OCI-LY7 (cell line): ENCODE measurements around the gene SLC35A4. TPM values are rescaled to one million over a fixed set of nuclear protein-coding genes. Genes with fewer than 3 reads are reported as not detected.
"Not testable (repeated sequence)": the region's sequence is repeated elsewhere in the genome, so short reads cannot be mapped to it uniquely, and the experiment has no call there.

Experiments
- BruUV-seq: library from RNA; stranded (reverse); fragments of 400-500 nt; replicated peaks from 2 replicates; lab custom pipeline; 2021; lab: Mats Ljungman, UMichigan
- CTCF ChIA-PET: fragments of 300-600 bp; sonication (Branson Sonifier 250); formaldehyde crosslinking; loops from one replicate; lab custom pipeline; 2022; ENCODE audit warnings: antibody characterized with exemption; ENCODE audit not compliant: unreplicated experiment; lab: Charles Lee
- POLR2A ChIA-PET: fragments of 300-600 bp; sonication (Branson Sonifier 250); formaldehyde crosslinking; loops from one replicate; lab custom pipeline; 2022; ENCODE audit warnings: antibody characterized with exemption; lab: Charles Lee
- DNase-seq: peaks from one replicate; pipeline ENCODE4 v3.0.0-alpha.2; 2015; ENCODE audit warnings: low spot score
- H2AFZ ChIP-seq: fragments of 200-600 bp; sonication (generic), shearing (Covaris generic); 2 replicates; pipeline ENCODE4 v1.6.1; 2014; ENCODE audit warnings: mild to moderate bottlenecking, antibody characterized with exemption, low read length, moderate library complexity
- H3K27ac ChIP-seq: fragments of 200-600 bp; sonication (generic); 2 replicates; pipeline ENCODE4 v1.5.1; 2014; ENCODE audit warnings: mixed run types, low read depth, mild to moderate bottlenecking, moderate library complexity, low read length, inconsistent platforms; ENCODE audit not compliant: poor library complexity, severe bottlenecking
- H3K36me3 ChIP-seq: fragments of 200-600 bp; sonication (generic); 2 replicates; pipeline ENCODE4 v1.6.1; 2014; ENCODE audit warnings: mild to moderate bottlenecking, antibody characterized with exemption, low read length, moderate library complexity, mixed read lengths; ENCODE audit not compliant: insufficient read depth
- H3K4me1 ChIP-seq: fragments of 200-600 bp; sonication (generic); 2 replicates; pipeline ENCODE4 v1.5.1; 2014; ENCODE audit warnings: mild to moderate bottlenecking, low read length; ENCODE audit not compliant: insufficient read depth, poor library complexity, severe bottlenecking
- H3K4me2 ChIP-seq: fragments of 200-600 bp; sonication (generic); 2 replicates; pipeline ENCODE4 v1.6.1; 2014; ENCODE audit warnings: mild to moderate bottlenecking, low read length
- H3K4me3 ChIP-seq: fragments of 200-600 bp; sonication (generic); 2 replicates; pipeline ENCODE4 v1.5.1; 2014; ENCODE audit warnings: mild to moderate bottlenecking, low read depth, low read length; ENCODE audit not compliant: poor library complexity, severe bottlenecking
- H3K79me2 ChIP-seq: fragments of 200-600 bp; sonication (generic); 2 replicates; pipeline ENCODE4 v1.6.1; 2016; ENCODE audit warnings: low read depth, mild to moderate bottlenecking, low read length, moderate library complexity, mixed read lengths; ENCODE audit not compliant: insufficient read depth
- H3K9me2 ChIP-seq: fragments of 200-600 bp; sonication (generic); 2 replicates; pipeline ENCODE4 v1.6.1; 2016; ENCODE audit warnings: mild to moderate bottlenecking, low read length, mixed read lengths; ENCODE audit not compliant: insufficient read depth
- H3K9me3 ChIP-seq: fragments of 200-600 bp; sonication (generic); 2 replicates; pipeline ENCODE4 v1.6.1; 2014; ENCODE audit warnings: mild to moderate bottlenecking, mixed run types, low read length, mixed read lengths
- H4K20me1 ChIP-seq: fragments of 200-600 bp; sonication (generic); 2 replicates; pipeline ENCODE4 v1.6.1; 2014; ENCODE audit warnings: mild to moderate bottlenecking, antibody characterized with exemption, low read length, moderate library complexity, mixed read lengths; ENCODE audit not compliant: insufficient read depth
- CTCF ChIP-seq: fragments of 200-600 bp; sonication (generic); conservative IDR thresholded peaks from 2 replicates; pipeline ENCODE4 v1.5.1; 2014; ENCODE audit warnings: mild to moderate bottlenecking, antibody characterized with exemption, low read length, moderate library complexity, mixed read lengths
- EZH2phosphoT487 ChIP-seq: fragments of 200-600 bp; sonication (generic); IDR thresholded peaks from 2 replicates; pipeline ENCODE4 v1.6.1; 2018; ENCODE audit warnings: low read depth, borderline replicate concordance, mild to moderate bottlenecking, mixed run types, antibody characterized with exemption, low read length, moderate library complexity, mixed read lengths
- intact Hi-C: fragments of 100-400 bp; cut with micrococcal nuclease; formaldehyde crosslinking; loops from one replicate; pipeline ENCODE4 v1.10.0; 2022; ENCODE audit not compliant: unreplicated experiment
- total RNA-seq, 2 experiments: library from RNA; depleted of rRNA in 1 of 2; stranded (reverse); fragments of >200 nt in 1 of 2; shearing (Covaris generic) in 1 of 2; gene quantifications; 2 replicates each; pipeline ENCODE4 v1.2.3, GENCODE V29; 2014 to 2022

The SLC35A4 gene
- total RNA-seq, 2 experiments from 2014 or later, result 29.1 to 48.7 TPM

DNA sequence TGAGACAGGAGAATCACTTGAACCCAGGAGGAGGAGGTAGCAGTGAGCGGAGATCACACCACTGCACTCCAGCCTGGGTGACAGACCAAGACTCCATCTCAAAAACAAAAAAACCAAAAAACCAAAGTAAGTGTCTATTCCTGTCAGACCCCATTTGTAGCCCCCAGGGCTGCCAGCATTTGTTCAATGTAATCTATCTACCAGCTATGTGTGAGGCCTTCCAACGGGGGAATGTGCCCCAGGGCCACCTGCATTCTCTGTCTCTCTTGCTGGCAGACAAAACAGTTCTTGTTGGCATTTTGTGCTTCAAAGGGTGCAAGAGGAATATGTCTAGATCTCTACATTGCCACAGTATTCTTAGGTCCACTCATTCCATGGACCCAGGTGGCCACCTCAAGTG, 34.2 kb downstream of the SLC35A4 start:
- H2AFZ ChIP-seq, result no peak overlapping the region
- no peak overlapping the region for H3K4me2 ChIP-seq
- H3K9me3 ChIP-seq, result no peaks in the 10 kb centered on the region
- no peak for DNase-seq
- no peaks in the 10 kb centered on the region for H3K36me3 ChIP-seq
- no peaks in the 10 kb centered on the region for H3K9me2 ChIP-seq
- H3K4me1 ChIP-seq, result no peaks in the 10 kb centered on the region
- H3K4me3 ChIP-seq, result no peak overlapping the region
- CTCF ChIA-PET, result no interaction called here
- BruUV-seq, result no TSS peak
- intact Hi-C loops, result no loop called here
- H3K79me2 ChIP-seq, result no peaks in the 10 kb centered on the region
- no peak overlapping the region for H3K27ac ChIP-seq
- no peaks in the 10 kb centered on the region for H4K20me1 ChIP-seq
- TF ChIP-seq CTCF, result no peak
- POLR2A ChIA-PET, result interaction anchor here (1.4 kb wide), 1 partner anchor 10 kb away, joined by 5 read pairs; no protein-coding TSS in a partner anchor

DNA sequence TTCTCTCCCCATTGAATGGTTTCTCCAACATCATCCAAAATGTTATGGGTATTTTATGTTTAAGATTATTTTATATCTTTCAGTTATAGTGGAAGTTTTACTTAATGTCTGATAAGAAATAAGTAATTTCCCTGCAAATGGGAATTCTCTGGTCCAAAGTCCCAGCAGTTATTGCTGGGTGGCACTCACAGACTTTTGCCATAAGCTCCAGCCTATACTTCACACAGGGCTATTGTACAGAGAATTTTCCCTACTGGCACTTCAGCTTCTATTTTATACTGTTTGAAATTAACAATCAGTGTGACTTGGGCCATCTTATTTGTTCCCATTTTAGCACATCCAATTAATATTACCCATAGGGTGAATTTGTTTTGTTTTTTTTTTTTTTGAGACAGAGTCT, 35.5 kb downstream of the SLC35A4 start:
- H4K20me1 ChIP-seq, result no peaks in the 10 kb centered on the region
- H3K79me2 ChIP-seq, result no peaks in the 10 kb centered on the region
- intact Hi-C loops, result no loop called here
- H3K9me3 ChIP-seq, result no peaks in the 10 kb centered on the region
- H3K4me3 ChIP-seq, result no peak overlapping the region
- no peak for DNase-seq
- CTCF ChIA-PET, result no interaction called here
- TF ChIP-seq CTCF (no peak), EZH2phosphoT487 (no peak)
- no peak overlapping the region for H3K4me2 ChIP-seq
- H3K27ac ChIP-seq, result no peak overlapping the region
- no peaks in the 10 kb centered on the region for H3K9me2 ChIP-seq
- POLR2A ChIA-PET, result interaction anchor here (0.6 to 1.4 kb wide), 2 partner anchors 11 to 206 kb away, joined by 3 to 5 read pairs; no protein-coding TSS in a partner anchor
- no peaks in the 10 kb centered on the region for H3K4me1 ChIP-seq
- no peaks in the 10 kb centered on the region for H3K36me3 ChIP-seq
- no peak overlapping the region for H2AFZ ChIP-seq
- BruUV-seq, result no TSS peak

GRCh38 chr5:140602147-140602546, 37.5 kb downstream of the SLC35A4 start:
- no peak overlapping the region for H2AFZ ChIP-seq
- no peak overlapping the region for H3K27ac ChIP-seq
- no TSS peak for BruUV-seq
- no peaks in the 10 kb centered on the region for H4K20me1 ChIP-seq
- DNase-seq, result no peak
- H3K9me2 ChIP-seq, result no peaks in the 10 kb centered on the region
- H3K9me3 ChIP-seq, result no peaks in the 10 kb centered on the region
- intact Hi-C loops, result no loop called here
- no peak overlapping the region for H3K4me2 ChIP-seq
- TF ChIP-seq EZH2phosphoT487 (no peak), CTCF (no peak)
- no peaks in the 10 kb centered on the region for H3K79me2 ChIP-seq
- H3K36me3 ChIP-seq, result no peaks in the 10 kb centered on the region
- no peak overlapping the region for H3K4me3 ChIP-seq
- ChIA-PET POLR2A (no interaction called here), CTCF (no interaction called here)
- no peaks in the 10 kb centered on the region for H3K4me1 ChIP-seq

- H3K4me3 ChIP-seq, H3K9me3 ChIP-seq, H3K27ac ChIP-seq, H3K9me2 ChIP-seq, H2AFZ ChIP-seq, H3K79me2 ChIP-seq, intact Hi-C loops, POLR2A ChIA-PET, H3K4me2 ChIP-seq, BruUV-seq, H3K4me1 ChIP-seq, DNase-seq, H3K36me3 ChIP-seq, H4K20me1 ChIP-seq, CTCF ChIA-PET: not testable (repeated sequence)
These were observed 38.7 kb downstream of the SLC35A4 start for GRCh38 chr5:140603446-140603698.
